ENCODE results near the gene CDK5. TPM values are rescaled to one million over a fixed set of nuclear protein-coding genes. Genes with fewer than 3 reads are reported as not detected.

Gene CDK5
- total RNA-seq, 3 donors from 2014 or later = 5.2 to 8.8 (median 8.6) TPM

- TF ChIP-seq CTCF (IDR thresholded peaks at IDR 0.05) (no peak), POLR2AphosphoS5 (IDR thresholded peaks at IDR 0.05) (peak in 2 of 3 donors; percentile 57 to 72)
- H3K9me3 ChIP-seq = no peaks in the 10 kb centered on the region
- H3K4me1 ChIP-seq = peaks cover 16 to 40% of the 10 kb centered on the region in 2 donors
- no peaks in the 10 kb centered on the region for H3K36me3 ChIP-seq
- intact Hi-C loops (cut with DNase I; ENCODE audit: low total_unique reads) = no loop called here
- peak; percentile 66 to 84 for DNase-seq (ENCODE audit: low spot score in 2 of 2)
- H3K27ac ChIP-seq = peak within 1 kb of the TSS; percentile 93 to 96
- peak within 1 kb of the TSS; percentile 75 to 97 (median 76) for H3K4me3 ChIP-seq
- no peaks in the 10 kb centered on the region for H3K27me3 ChIP-seq
These were observed 28.3 kb upstream of the CDK5 start, which contains the start of gene AGAP3 for GRCh38 chr7:151085691-151086620. Gene AGAP3, plus strand, starts transcription at chr7:151086475. Its CDS starts 267 bp downstream, at chr7:151086742.

DNA sequence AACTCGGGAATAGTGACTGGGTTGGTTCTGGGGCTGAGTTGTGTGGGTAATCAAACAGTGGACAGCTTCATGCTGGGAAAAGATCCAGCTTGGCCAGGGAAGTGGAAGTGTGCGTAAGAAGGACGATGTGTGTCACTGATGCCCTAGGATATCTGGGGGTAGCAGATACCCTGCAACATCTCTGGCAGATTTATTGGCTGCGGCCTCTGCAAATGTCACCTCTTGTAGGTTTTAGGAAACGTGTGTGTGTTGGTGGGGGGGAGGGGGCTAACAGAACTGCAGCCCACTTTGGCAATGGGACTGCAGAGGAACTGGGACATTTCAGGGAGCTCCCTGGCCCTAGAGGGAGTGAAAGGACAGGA lies 27.6 kb upstream of the CDK5 start:
- Histone ChIP-seq H3K27me3 (no peaks in the 10 kb centered on the region), H3K27ac (peak overlapping the region; percentile 80 to 90), H3K4me3 (peak overlapping the region in 2 of 3 donors; percentile 76 to 97), H3K9me3 (no peaks in the 10 kb centered on the region), H3K4me1 (peaks cover 13 to 42% of the 10 kb centered on the region in 2 donors), H3K36me3 (no peaks in the 10 kb centered on the region)
- DNase-seq (ENCODE audit: low spot score in 2 of 2) = no peak
- TF ChIP-seq POLR2AphosphoS5 (IDR thresholded peaks at IDR 0.05) (no peak), POLR2A (IDR thresholded peaks at IDR 0.05) (no peak), CTCF (IDR thresholded peaks at IDR 0.05) (no peak)
- intact Hi-C loops (cut with DNase I; ENCODE audit: low total_unique reads) = no loop called here

- no peak for DNase-seq (ENCODE audit: low spot score in 2 of 2)
- H3K27ac ChIP-seq = peak overlapping the region; percentile 90 to 95
- no peaks in the 10 kb centered on the region for H3K9me3 ChIP-seq
- intact Hi-C loops (cut with DNase I; ENCODE audit: low total_unique reads) = no loop called here
- TF ChIP-seq POLR2AphosphoS5 (IDR thresholded peaks at IDR 0.05) (no peak), POLR2A (IDR thresholded peaks at IDR 0.05) (no peak), CTCF (IDR thresholded peaks at IDR 0.05) (no peak)
- peaks cover 12 to 41% of the 10 kb centered on the region in 2 donors for H3K4me1 ChIP-seq
- no peaks in the 10 kb centered on the region for H3K27me3 ChIP-seq
- no peaks in the 10 kb centered on the region for H3K36me3 ChIP-seq
- peak overlapping the region; percentile 84 to 95 (median 90) for H3K4me3 ChIP-seq
These were observed 26.1 kb upstream of the CDK5 start for GRCh38 chr7:151083824-151084160.

GRCh38 chr7:151083071-151083823 lies 25.6 kb upstream of the CDK5 start, which contains the start of gene TMUB1:
Gene TMUB1, minus strand, starts transcription at chr7:151083493. Its CDS starts 930 bp downstream, at chr7:151082563.
- TF ChIP-seq CTCF (IDR thresholded peaks at IDR 0.05) = no peak
- TF ChIP-seq POLR2AphosphoS5 (IDR thresholded peaks at IDR 0.05) = peak in 1 of 3 donors; percentile 47
- H3K9me3 ChIP-seq = no peaks in the 10 kb centered on the region
- peak within 1 kb of the TSS; percentile 90 to 95 for H3K27ac ChIP-seq
- peak within 1 kb of the TSS; percentile 84 to 95 (median 90) for H3K4me3 ChIP-seq
- intact Hi-C loops (cut with DNase I; ENCODE audit: low total_unique reads) = no loop called here
- H3K27me3 ChIP-seq = no peaks in the 10 kb centered on the region
- DNase-seq (ENCODE audit: low spot score in 2 of 2) = peak; percentile 65 to 71
- peaks cover 12 to 38% of the 10 kb centered on the region in 2 donors for H3K4me1 ChIP-seq
- H3K36me3 ChIP-seq = no peaks in the 10 kb centered on the region

Measured in breast epithelium (tissue), 4 donors.